AG04450 (cell line): ENCODE measurements around the gene ARL5A. TPM values are rescaled to one million over a fixed set of nuclear protein-coding genes. Genes with fewer than 3 reads are reported as not detected.

Experiments used
- CTCF ChIA-PET: fragments of 300-600, 350-600 bp; formaldehyde crosslinking; extraction: SDS; loops from one replicate; lab custom pipeline; 2022; ENCODE audit warnings: antibody characterized with exemption, inconsistent platforms; lab: Charles Lee
- POLR2A ChIA-PET: fragments of 350-600 bp; formaldehyde crosslinking; extraction: SDS; loops from one replicate; lab custom pipeline; 2021; ENCODE audit warnings: antibody characterized with exemption, inconsistent platforms; lab: Yijun Ruan, JAX
- DNase-seq: peaks from one replicate; pipeline ENCODE4 v3.0.0-alpha.2; 2011; ENCODE audit warnings: low read depth, low spot score
- H3K27ac ChIP-seq: one replicate; pipeline ENCODE4 v1.5.1; 2012; ENCODE audit warnings: low read depth, low read length, control low read depth
- H3K27me3 ChIP-seq: one replicate; pipeline ENCODE4 v1.6.0; 2012; ENCODE audit warnings: low read length; ENCODE audit not compliant: control insufficient read depth, insufficient read depth
- H3K4me3 ChIP-seq: 2 replicates; pipeline ENCODE4 v1.5.1; 2011; ENCODE audit warnings: mild to moderate bottlenecking, low read depth, low read length, control low read depth
- H3K9me3 ChIP-seq: 2 replicates; pipeline ENCODE4 v1.5.1; 2012; ENCODE audit warnings: low read length; ENCODE audit not compliant: control insufficient read depth, insufficient read depth
- CTCF ChIP-seq: IDR thresholded peaks from 2 replicates; pipeline ENCODE4 v1.5.1; 2011; ENCODE audit warnings: low read depth, low read length, control low read depth, inconsistent platforms
- polyA plus RNA-seq: library from polyadenylated mRNA; depleted of rRNA; stranded (reverse); fragments of >200 nt; gene quantifications from 2 replicates; pipeline ENCODE4 v1.2.3, GENCODE V29; 2011

The ARL5A gene
- polyA plus RNA-seq, 1 experiment: 24.9 TPM

GRCh38 chr2:151786483-151786882, 41.7 kb downstream of the ARL5A start:
- POLR2A ChIA-PET: no interaction called here
- no peak for DNase-seq
- CTCF ChIA-PET: interaction anchor here (1.0 kb wide), 1 partner anchor 240 kb away, joined by 3 read pairs; no protein-coding TSS in a partner anchor

GRCh38 chr2:151786077-151786476, 42.1 kb downstream of the ARL5A start:
- Histone ChIP-seq H3K27ac (no peak overlapping the region), H3K4me3 (no peak overlapping the region), H3K27me3 (no peaks in the 10 kb centered on the region), H3K9me3 (no peaks in the 10 kb centered on the region)
- ChIA-PET POLR2A (no interaction called here), CTCF (interaction anchor here (0.5 to 1.0 kb wide), 4 partner anchors 20 to 269 kb away, joined by 3 to 5 read pairs (median 3); no protein-coding TSS in a partner anchor)
- no peak for TF ChIP-seq CTCF
- DNase-seq: no peak

More at GRCh38 chr2:151786483-151786882, 41.7 kb downstream of the ARL5A start:
- H3K4me3 ChIP-seq: no peak overlapping the region
- H3K9me3 ChIP-seq: no peaks in the 10 kb centered on the region
- H3K27ac ChIP-seq: no peak overlapping the region
- no peak for TF ChIP-seq CTCF
- H3K27me3 ChIP-seq: no peaks in the 10 kb centered on the region

- Histone ChIP-seq H3K27ac (no peak overlapping the region), H3K4me3 (no peak overlapping the region), H3K9me3 (no peaks in the 10 kb centered on the region), H3K27me3 (no peaks in the 10 kb centered on the region)
- ChIA-PET POLR2A (no interaction called here), CTCF (interaction anchor here (0.6 kb wide), 1 partner anchor 245 kb away, joined by 3 read pairs; no protein-coding TSS in a partner anchor)
- no peak for TF ChIP-seq CTCF
- DNase-seq: no peak
These were observed 45.1 kb downstream of the ARL5A start for GRCh38 chr2:151783133-151783520.

- Histone ChIP-seq H3K27me3 (no peaks in the 10 kb centered on the region), H3K9me3 (no peaks in the 10 kb centered on the region), H3K27ac (no peak overlapping the region), H3K4me3 (no peak overlapping the region)
- ChIA-PET POLR2A (no interaction called here), CTCF (no interaction called here)
- DNase-seq: no peak
- TF ChIP-seq CTCF: no peak
These were observed 45.7 kb downstream of the ARL5A start for GRCh38 chr2:151782378-151783132.

- no peak overlapping the region for H3K4me3 ChIP-seq
- no peaks in the 10 kb centered on the region for H3K27me3 ChIP-seq
- no peak for DNase-seq
- TF ChIP-seq CTCF: no peak
- CTCF ChIA-PET: interaction anchor here (1.0 kb wide), 1 partner anchor 26 kb away, joined by 4 read pairs; no protein-coding TSS in a partner anchor
- POLR2A ChIA-PET: no interaction called here
- H3K27ac ChIP-seq: no peak overlapping the region
- no peaks in the 10 kb centered on the region for H3K9me3 ChIP-seq
These were observed 46.6 kb downstream of the ARL5A start for GRCh38 chr2:151781642-151782041.
